Measurements from ENCODE around the gene GRAMD2A.

GRAMD2A gene

GRCh38 chr15:72168131-72168807, 29.3 kb downstream of the GRAMD2A start:
- peak; percentile 40 for DNase-seq (ENCODE audit: low read depth)

DNA sequence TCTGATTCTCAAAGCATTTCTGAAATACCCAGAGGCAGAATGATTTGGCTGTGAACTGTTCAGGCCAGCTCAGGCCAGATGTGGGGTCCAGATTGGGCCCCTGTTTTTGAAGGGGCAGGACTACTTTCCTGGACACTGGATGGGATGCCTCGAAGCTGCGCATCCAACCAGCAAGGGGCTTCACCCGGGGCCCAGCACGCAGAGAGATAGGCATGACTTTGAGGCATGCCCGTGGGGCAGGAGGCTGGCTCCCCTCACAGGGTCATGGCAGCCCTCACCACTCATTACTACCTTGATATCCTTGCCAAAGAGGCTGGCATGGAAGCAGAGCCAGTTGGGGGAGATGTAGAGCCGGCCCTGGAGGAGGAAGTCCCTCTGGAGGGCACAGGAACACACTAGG, 30.1 kb downstream of the GRAMD2A start:
- no peak for DNase-seq (ENCODE audit: low read depth)

GRCh38 chr15:72166716-72167417, 30.7 kb downstream of the GRAMD2A start:
- DNase-seq (ENCODE audit: low read depth) = no peak

GRCh38 chr15:72163719-72164118, 33.9 kb downstream of the GRAMD2A start:
- DNase-seq (ENCODE audit: low read depth) = no peak

GRCh38 chr15:72162569-72162968, 35.0 kb downstream of the GRAMD2A start:
- DNase-seq (ENCODE audit: low read depth) = no peak

DNA sequence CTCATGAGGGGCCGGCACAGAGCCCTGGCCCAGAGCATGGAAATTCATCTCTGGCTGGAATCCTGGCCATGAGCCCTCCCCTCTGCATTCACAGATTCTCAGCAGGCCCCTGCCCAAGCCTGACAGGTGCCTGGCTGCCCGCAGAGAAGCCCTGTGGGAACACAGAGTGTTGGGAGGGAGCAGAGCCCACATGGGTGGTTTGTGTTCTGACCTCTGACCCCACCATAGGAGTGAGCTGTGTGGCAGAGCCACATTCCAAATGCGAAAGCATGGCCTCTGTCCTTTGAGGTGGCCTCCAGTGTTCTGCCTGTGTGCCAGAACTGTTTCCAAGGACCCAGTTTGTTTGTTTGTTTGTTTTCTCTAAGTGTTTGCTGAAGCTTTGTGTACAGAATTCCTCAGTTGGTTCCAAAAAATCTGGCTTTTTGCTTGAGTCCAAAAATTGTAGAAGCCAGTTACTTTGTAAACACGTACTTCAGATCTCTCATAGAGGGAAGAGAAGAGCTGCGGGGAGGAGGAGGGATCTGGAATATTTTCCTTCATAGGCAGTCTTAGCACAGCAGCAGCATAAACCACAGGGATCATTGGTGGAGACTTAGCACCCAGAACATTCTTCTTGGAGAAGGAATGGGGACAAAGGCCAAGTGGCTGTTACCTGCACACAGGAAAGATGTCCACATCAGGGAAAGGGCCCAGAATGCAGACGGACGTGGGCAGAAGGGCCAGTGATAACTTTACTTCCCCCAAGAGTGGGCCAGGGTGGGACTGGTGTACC, 36.0 kb downstream of the GRAMD2A start:
- no peak for DNase-seq (ENCODE audit: low read depth)

GRCh38 chr15:72160696-72161245, 36.8 kb downstream of the GRAMD2A start:
- DNase-seq (ENCODE audit: low read depth) = no peak

DNA sequence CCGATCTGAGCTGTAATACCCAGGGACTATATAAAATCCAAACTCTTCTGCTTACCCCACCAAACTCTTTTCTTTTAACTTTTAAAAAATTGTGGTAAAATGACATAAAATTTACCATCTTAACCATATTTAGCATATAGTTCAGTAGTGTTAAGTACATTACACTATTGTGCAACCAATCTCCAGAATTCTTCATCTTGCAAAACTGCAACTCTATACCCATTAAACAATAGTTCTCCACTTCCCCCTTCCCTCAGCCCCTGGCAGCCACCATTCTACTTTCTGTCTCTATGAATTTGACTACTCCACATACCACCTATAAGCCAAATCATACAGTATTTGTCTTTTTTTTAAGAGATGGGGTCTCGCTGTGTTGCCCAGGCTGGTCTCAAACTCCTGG, 40.7 kb downstream of the GRAMD2A start:
- DNase-seq (ENCODE audit: low read depth) = no peak

DNA sequence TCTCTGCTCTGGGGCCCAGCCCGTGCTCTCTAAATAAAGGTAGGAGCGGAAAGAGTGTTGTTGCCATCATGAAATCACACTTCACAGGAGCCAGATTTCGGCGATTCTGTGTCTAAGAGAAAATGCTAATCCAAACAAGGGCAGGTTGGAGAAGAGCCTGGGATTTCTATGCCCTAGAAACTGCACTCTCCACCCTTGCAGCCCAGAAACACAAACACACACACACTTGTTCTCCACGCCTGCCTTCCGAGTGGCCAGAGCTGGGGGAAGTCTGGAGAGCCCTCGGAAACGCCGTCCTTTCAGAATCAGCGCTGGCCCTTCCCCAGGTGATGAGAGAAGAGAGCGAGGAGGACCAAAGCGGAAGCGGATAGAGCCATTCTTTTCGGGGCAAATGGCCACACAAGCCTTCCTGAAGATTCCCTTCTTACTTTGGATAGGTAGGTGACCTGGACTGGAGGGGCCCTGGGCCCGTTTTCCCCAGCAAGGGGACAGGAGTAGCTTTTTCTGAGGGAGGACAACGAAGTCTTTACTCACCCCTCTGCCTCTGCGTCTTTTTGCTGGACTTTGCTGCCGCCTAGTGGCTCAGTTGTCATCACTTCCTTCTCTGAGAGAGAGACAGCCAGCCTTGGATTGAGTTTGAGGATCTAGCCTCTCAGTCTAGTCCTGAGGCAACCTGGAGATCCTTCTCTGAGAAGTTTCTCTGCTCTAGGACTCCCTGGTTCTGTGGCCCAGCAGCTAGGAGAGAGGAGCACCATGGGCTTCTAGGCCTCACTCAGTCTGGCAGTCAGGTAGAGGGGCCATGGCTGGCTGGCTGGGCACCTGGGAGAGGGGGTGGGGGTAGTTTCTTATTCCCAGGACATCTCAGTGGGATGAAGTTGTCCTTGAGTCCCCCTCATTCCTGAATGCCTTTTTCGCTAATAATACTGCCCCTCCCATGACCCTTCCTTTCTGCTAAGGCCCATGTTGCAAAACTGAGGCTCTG, 41.7 kb downstream of the GRAMD2A start:
- DNase-seq (ENCODE audit: low read depth) = peak; percentile 51

DNA sequence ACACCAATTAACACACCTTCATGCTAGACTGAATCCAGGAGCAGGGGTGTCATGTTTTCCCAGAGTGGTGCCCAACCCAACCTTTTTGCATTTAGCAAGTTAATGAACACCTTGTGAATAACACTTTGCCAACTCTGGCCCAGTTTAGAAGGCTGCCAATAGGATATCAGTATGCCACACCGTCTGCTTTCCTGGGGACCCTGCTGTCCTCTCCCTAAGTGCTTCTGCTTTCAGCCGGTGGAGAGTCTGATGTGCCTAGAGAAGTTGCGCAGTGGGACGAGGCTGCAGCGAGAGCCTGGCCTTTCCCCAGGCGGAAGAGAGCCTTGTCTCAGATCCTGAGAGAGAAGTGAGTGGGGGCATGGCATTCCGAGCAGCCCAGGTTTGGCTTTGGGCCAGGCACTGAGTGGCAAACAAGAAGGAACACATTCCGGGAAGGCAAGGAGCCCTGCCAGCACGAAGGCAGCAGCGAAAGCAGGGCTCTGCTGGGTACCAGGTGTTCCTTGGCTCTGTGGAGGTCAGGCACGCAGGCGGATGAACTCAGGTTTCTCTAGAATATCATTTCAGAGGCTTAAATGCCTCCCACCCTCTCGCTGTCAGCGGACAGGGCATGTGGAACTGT, 42.5 kb downstream of the GRAMD2A start:
- DNase-seq (ENCODE audit: low read depth) = no peak

GRCh38 chr15:72154316-72154715, 43.3 kb downstream of the GRAMD2A start:
- DNase-seq (ENCODE audit: low read depth) = no peak

- DNase-seq (ENCODE audit: low read depth) = no peak
These were observed 44.2 kb downstream of the GRAMD2A start for GRCh38 chr15:72153269-72154000.

- DNase-seq (ENCODE audit: low read depth) = no peak
These were observed 50.2 kb downstream of the GRAMD2A start for GRCh38 chr15:72147418-72147817.

- no peak for DNase-seq (ENCODE audit: low read depth)
These were observed 50.7 kb downstream of the GRAMD2A start for GRCh38 chr15:72146934-72147333.

- DNase-seq (ENCODE audit: low read depth) = no peak
These were observed 51.4 kb downstream of the GRAMD2A start for GRCh38 chr15:72146221-72146620.

GRCh38 chr15:72141171-72142084, 56.2 kb downstream of the GRAMD2A start:
- no peak for DNase-seq (ENCODE audit: low read depth)

DNA sequence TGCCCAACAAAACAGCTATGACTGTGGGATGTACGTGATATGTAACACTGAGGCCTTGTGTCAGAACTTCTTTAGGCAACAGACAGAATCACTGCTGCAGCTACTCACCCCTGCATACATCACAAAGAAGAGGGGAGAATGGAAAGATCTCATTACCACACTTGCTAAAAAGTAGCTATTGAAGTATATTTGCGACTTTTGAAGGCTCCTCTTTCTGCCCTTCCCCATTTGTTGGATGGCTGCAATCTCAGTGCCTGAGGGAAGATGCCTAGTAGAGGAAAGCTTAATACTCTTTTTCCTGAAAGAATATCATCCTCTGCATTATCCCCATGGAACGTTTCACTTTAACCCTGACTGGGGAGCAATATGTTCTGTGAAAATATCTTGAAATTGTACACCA, 57.5 kb downstream of the GRAMD2A start:
- no peak for DNase-seq (ENCODE audit: low read depth)

DNA sequence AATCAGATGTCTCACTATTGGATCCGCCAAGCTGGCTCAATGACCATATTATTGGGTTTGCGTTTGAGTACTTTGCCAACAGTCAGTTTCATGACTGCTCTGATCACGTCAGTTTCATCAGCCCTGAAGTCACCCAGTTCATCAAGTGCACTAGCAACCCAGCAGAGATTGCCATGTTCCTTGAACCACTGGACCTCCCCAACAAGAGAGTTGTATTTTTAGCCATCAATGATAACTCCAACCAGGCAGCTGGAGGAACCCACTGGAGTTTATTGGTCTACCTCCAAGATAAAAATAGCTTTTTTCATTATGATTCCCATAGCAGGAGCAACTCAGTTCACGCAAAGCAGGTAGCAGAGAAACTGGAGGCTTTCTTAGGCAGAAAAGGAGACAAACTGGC, 57.9 kb downstream of the GRAMD2A start:
- DNase-seq (ENCODE audit: low read depth) = no peak
